PFSK-1 (cell line): ENCODE measurements around the gene IQGAP2.

Experiments
- FOXP2 ChIP-seq: optimal IDR thresholded peaks from 2 replicates; pipeline ENCODE3; 2011; ENCODE audit warnings: borderline replicate concordance, control low read depth, inconsistent platforms; ENCODE audit not compliant: insufficient read depth; ENCODE audit errors: extremely low read length, extremely low read depth
- POLR2AphosphoS5 ChIP-seq: IDR thresholded peaks from 2 replicates; pipeline ENCODE4 v1.6.1; 2012; ENCODE audit warnings: low read depth, mild to moderate bottlenecking, control low read depth, low read length, moderate library complexity
- REST ChIP-seq, 2 experiments: IDR thresholded peaks; 2 replicates each; pipeline versions ENCODE4 v1.6.1 to v1.8.0; 2011 to 2012; ENCODE audit warnings: low read depth in 2 of 2, low read length in 2 of 2, control low read depth in 1 of 2, inconsistent platforms in 1 of 2, mild to moderate bottlenecking in 1 of 2, moderate library complexity in 1 of 2; ENCODE audit not compliant: insufficient read depth in 1 of 2
- SIN3A ChIP-seq: IDR thresholded peaks from 2 replicates; pipeline ENCODE4 v1.6.1; 2012; ENCODE audit warnings: mild to moderate bottlenecking, low read length, moderate library complexity, borderline replicate concordance; ENCODE audit not compliant: insufficient read depth
- TAF1 ChIP-seq: IDR thresholded peaks from 2 replicates; pipeline ENCODE4 v1.6.1; 2012; ENCODE audit warnings: low read length, control low read depth, borderline replicate concordance; ENCODE audit not compliant: insufficient read depth

- TF ChIP-seq POLR2AphosphoS5, result no peak
- no peak for TF ChIP-seq REST (IDR thresholded peaks at IDR 0.05; ENCODE audit: insufficient read depth in 1 of 2, low read depth in 2 of 2, low read length in 2 of 2)
- no peak for TF ChIP-seq TAF1
- no peak for TF ChIP-seq SIN3A
- TF ChIP-seq FOXP2, result no peak
These were observed 204.3 kb downstream of the IQGAP2 start for GRCh38 chr5:76607353-76607871.
